Glomerular endothelial cell (primary cell): ENCODE measurements around the gene FGFR2. TPM values are rescaled to one million over a fixed set of nuclear protein-coding genes. Genes with fewer than 3 reads are reported as not detected.

ENCODE experiments used
- DNase-seq: peaks from one replicate; pipeline ENCODE4 v3.0.0-alpha.2; 2011; ENCODE audit warnings: low read depth, low spot score; ENCODE audit errors: extremely low read depth
- total RNA-seq: library from RNA; depleted of rRNA; stranded (reverse); fragments of >200 nt; gene quantifications from 2 replicates; pipeline ENCODE4 v1.2.3, GENCODE V29; 2015

Gene FGFR2
- total RNA-seq, 1 donor from 2014 or later = 0.23 TPM

DNA sequence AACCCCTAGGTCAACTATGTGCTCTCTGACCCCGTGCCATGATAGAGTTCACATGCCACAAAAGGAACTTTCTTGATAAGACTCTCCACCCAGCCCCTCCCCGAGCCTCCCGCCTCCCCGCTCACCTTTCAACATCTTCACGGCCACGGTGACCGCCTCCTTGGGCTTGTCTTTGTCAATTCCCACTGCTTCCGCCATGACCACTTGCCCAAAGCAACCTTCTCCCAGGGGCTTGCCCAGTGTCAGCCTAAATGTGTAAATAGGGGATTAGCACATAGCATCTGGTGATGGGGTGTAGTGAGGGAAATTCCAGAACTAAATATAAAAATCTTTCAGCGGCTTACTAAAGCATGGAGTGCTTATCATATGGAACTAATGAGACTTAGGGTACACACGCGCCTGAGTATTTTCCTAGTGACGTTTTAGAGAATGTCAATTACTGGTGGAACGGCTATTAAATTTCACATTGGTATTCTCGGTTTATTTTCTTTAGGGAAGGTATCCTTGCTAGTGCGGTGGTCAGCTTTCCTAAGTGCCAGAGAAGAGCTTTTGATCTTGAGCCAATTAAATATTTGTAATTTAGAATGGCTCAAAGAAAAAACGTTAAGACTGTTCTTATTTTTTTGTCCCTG, 97.4 kb downstream of the FGFR2 start:
- no peak for DNase-seq

DNA sequence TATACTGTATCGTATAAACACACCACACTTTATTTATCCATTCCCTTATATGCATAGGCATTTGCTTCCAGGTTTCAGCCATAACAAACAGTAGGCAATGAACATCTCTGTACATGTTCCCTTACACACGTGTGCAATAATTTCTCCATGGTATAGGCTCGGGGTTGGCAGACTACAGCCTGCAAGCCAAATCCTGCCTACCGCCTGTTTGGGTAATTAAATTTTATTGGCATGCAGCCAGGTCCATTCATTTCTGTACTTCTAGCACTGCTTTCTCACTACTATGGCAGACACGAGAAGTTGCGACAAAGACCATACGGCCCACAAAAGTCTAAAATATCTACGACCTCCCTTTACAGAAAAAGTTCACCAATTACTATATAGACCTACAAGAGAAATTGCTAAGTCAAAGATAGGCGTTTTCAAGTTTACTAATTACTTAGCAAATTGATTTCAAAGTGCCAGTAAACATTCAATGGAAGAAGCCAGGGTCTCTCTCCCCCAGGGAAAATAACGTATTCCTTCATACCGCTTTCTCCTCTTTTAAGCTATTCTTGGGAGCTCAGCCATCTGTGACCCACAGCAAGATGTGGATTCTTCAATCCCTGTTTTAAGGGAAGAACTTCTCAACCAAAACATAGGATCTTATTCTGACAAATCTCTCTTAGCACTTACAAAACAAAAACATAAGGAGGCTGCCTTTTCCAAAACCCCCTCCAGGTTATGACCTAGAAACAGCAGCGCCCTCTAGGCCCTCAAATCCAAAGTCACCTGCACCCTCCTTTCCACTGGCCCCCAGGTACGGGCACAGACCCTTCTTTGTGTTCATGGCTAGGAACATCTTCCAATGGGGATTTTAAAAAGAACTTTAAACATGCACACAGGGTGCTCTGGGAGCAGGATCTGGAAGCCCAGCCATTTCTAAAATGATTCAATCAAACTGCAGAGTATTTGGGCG, 100.5 kb downstream of the FGFR2 start:
- no peak for DNase-seq

DNA sequence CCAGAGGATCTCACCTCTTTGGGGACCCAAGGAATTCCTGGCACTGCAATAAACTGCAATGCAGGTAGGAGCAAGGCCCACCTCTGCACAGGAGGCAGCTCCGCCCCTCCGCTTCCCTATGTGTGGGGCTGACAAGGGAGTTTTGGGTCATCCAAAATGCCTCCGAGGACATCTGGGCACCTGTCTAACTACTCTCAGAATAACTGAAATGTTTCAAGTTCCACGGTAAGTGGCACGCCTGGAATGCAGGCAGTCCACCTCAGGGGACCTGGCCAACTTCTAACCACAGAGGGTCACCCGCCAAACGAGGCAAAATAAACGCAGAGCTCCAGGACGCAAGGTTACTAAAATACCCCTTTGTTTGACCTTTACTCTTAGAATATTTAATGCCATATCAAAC, 102.5 kb downstream of the FGFR2 start:
- no peak for DNase-seq

DNA sequence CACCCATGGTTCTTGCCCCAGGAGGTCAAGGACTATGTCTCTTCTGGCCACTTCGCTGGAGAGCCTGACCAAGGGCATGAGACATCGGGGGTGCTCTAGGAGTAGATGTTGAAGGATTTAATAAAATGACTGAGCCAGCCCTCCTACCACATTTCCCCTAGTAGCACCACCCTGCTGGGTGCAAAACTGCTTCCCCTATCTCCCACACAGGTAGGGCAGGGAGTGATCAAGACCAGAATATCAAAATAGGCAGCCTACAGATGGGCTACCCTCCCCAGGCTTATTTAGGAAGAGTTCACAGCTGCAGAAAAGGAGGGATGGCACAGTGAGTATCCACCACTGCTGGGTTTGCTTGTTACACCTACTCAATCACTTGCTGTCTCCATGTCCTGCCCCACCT, 103.9 kb downstream of the FGFR2 start:
- DNase-seq = no peak

DNA sequence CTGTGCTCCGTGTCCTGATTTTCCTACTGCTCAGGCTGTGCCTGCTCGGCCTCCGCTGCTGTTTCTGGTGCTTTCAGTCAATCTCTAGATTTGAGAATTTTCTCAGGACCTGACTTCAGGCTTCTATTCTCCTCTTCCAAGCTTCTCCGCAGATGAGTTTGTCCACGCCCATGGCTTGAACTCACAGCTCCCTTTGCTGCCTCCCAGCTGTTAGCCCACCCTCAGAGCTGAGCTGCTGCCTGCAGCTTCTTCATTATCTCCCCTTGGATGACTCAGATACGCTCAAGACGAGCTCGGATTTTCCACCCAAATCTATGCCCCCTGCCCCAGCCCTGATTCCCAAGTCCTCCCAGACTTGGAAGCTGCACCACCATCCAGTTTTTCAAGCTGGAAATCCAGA, 104.7 kb downstream of the FGFR2 start:
- no peak for DNase-seq

- DNase-seq = no peak
These were observed 107.2 kb downstream of the FGFR2 start for GRCh38 chr10:121490871-121491519.

- DNase-seq = no peak
These were observed 112.7 kb downstream of the FGFR2 start for GRCh38 chr10:121485436-121486139.

DNA sequence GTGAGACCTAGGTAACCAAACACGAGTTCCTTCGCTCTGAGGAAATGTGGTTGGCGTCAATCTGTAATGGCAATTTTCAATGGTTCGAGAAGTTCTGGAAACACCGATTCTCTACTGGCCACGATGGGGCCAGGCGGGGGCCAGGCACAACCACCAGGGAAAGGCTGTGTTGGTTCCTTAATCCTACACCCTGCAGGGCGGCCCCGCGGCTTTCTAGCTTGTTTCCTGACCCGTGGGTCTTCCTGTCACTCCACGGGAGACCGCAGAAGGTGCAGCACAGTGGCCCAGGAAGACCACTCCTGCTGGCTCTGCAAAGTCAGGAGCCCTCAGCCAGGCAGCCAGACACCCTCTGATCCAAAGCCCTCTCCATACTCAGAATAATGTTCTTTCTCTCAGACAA, 113.4 kb downstream of the FGFR2 start:
- DNase-seq = no peak

DNA sequence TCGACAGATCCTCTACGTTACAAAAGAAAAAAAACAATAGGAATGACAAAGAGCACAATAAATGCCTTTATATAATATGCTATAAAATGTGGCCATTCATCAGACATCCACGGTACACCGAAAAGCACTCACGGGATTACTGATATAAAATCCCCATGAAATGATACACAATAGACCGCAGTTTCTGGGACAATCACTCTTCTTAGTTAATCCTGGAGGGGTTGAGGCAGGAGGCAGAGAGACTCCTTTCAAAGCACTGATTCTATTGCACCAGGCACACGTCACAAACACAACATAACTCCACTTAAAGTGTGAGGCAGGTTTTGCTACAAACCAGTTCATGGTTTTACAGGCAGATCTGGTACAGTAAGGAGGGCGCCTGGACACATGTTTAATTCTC, 113.8 kb downstream of the FGFR2 start:
- DNase-seq = no peak

DNA sequence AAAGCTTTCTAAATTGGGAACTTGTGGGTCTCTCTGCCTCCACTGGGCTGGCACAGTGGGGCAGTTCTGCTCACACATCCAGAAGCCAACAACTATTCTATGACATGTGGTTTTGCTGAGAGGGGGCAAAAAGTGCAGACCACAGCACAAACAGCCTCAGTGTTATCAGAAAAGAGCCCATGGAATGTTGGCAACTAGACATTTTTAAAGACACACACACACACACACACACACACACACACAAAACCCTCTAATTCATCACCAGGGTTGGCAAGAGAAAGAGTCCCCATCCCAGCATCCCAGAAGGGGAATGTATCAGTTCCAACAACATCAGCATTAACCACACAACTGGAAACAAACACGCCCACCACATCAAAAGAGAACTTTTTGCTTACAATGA, 117.1 kb downstream of the FGFR2 start:
- DNase-seq = no peak

DNA sequence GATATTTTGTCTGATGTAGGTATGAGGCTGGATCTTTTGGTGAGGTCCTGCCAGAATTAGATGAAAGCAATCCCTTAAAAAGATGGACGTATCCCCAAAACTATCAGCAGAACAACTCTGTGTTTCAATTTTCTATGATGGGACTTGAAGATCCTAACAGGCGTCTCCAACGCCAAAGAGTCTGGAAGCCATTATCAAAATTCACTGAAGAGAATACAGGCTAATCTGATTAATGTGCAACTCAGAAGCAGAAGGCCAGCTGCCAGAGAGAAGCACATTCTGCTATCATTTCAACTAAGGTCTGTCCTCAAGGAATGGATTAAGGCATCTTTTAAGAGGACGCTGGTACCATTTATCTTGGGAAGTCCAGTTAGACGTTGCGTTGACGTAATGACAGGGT, 119.7 kb downstream of the FGFR2 start:
- DNase-seq = no peak

GRCh38 chr10:121469797-121470606, 128.2 kb downstream of the FGFR2 start:
- DNase-seq = no peak

DNA sequence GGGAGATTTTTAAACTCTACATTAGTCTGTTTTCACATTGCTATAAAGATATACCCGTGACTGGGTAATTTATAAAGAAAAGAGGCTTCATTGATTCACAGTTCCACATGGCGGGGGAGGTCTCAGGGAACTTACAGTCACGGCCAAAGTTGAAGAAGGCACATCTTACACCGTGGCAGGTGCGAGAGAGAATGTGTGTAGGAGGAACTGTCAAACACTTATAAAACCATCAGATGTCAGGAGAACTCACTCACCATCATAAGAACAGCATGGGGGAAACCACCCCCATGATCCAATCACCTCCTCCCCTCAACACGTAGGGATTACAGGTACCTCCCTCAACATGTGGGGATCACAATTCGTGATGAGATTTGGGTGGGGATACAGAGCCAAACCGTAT, 129.5 kb downstream of the FGFR2 start:
- DNase-seq = no peak

DNA sequence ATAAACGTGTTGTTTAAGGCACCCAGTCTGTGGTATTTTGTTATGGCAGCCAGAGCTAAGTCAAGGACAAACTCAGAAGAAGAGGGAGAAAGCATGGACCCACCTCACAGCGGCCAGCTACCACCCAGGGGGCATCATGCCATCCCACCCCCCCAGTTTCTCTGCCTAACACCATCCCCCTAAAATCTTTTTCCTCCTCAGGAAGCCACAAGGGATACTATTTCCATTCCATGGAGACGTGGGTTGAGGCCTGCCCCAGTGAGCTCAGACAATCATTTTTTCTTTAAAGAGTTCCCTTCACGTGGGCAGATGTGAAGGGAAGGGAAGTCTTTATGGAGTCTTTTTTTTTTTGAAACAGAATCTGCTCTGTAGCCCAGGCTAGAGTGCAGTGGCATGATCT, 131.8 kb downstream of the FGFR2 start:
- DNase-seq = no peak

DNA sequence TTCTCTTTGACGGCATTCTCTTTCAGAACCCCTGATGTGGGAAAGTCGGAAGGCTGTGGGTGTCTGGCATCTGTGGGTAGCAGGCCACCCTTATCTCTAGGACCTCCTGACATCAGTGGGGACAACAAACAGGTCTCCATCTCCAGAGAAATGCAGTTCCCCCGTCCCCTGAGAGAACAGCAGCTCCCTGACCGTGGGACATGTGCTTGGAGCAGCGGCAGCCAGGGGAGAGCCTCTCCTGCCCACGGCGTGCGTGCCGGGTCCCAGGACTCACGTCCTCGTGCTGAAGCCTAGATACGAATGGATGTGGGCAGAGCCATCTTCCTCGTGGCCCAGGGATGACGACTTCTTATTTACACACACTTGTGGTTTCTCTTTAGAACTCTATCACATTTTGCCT, 133.0 kb downstream of the FGFR2 start:
- no peak for DNase-seq

DNA sequence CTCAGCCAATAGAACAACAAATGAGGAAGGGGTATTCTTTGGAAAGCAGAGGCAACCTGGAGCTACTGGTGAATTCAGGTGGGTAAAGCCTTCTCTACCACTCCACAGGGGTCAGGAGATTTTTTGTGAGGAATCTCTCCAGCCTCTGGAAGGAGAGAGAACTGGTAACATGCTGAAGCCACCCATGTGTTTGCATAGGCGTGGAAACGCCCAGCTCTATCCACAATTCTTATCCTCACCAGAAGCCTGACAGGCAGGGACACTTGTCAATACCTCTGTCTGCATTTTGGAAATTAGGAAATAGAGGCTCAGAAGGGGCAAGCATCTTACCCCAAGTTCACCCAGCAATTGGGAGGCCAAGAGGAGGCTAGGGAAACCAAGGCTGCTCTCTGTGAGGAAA, 133.7 kb downstream of the FGFR2 start:
- DNase-seq = no peak

GRCh38 chr10:121462955-121463354, 135.3 kb downstream of the FGFR2 start:
- no peak for DNase-seq

GRCh38 chr10:121462281-121462680, 136.0 kb downstream of the FGFR2 start:
- no peak for DNase-seq

DNA sequence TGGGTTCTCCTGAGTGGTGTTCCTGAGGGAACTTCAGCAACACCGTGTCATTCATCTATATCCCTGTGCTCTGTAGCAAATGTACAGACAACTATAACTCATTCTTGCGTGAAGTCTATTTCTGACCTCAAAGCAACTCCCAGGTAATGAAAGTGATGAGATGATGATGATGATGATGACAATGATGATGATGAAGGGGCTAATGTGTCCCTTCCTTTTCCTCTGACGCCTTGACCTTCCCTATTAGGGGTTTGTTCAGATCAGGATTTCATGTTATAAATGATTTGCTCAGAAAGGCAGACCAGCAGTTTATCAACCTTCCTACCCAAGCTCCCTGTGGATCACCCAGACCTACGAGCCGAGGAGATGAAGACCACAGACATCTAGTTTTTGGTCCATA, 136.9 kb downstream of the FGFR2 start:
- no peak for DNase-seq

GRCh38 chr10:121460733-121461132, 137.5 kb downstream of the FGFR2 start:
- no peak for DNase-seq
